Activated T-cell treated with anti-CD3 and anti-CD28 coated beads, Interleukin-2, amount 50 U/mL, for 24 hours (primary cell): ENCODE results near the gene CNTNAP2.

Source experiments
- DNase-seq: peaks from one replicate; pipeline ENCODE4 v3.0.0-alpha.2; 2020
- H3K27ac Mint-ChIP-seq: 2 replicates; pipeline ENCODE4 v1.8.0; 2020; ENCODE audit warnings: mild to moderate bottlenecking, mixed read lengths
- H3K27me3 Mint-ChIP-seq: 2 replicates; pipeline ENCODE4 v1.8.0; 2020; ENCODE audit warnings: mixed read lengths
- H3K36me3 Mint-ChIP-seq: 2 replicates; pipeline ENCODE4 v1.8.0; 2020; ENCODE audit warnings: low read depth, mixed read lengths
- H3K4me1 Mint-ChIP-seq: 2 replicates; pipeline ENCODE4 v1.8.0; 2020; ENCODE audit warnings: low read depth, mixed read lengths
- H3K4me3 Mint-ChIP-seq: 2 replicates; pipeline ENCODE4 v1.8.0; 2020; ENCODE audit warnings: mild to moderate bottlenecking, moderate library complexity, mixed read lengths
- H3K9me3 Mint-ChIP-seq: 2 replicates; pipeline ENCODE4 v1.8.0; 2020; ENCODE audit warnings: mixed read lengths

The CNTNAP2 gene

DNA sequence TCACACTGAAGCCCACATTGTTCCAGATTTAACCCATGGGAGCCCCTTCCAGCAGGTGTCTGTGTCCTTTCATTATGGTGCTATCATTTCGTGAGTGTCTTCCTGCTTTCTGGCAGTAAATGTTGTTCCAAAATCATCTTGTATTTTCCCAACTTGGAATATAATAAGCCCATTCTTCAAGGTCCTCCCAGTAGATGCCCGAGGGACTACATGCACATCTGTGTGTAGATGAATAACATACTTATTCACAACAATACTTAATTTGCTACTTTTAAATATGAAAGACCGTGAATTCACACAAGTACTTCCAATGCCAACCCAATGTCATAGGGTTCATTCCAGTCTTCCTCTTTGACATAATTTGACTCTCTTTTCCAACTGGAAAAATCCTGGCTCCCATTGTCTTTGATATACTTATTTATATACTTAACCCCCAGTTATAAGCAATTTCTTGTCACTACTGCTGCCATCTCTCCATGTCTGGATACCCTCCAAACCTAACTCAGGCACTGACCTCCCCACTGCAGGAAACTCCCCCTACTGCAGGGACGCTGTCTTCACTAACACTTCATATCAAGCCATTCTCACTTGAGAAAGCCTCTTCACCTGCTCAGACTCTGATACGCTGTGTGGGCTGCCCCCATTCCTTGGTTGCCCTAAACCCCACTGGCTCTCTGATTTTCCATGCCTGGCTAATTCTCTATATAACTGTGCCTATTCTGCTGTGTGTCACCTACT is 1119.2 kb downstream of the CNTNAP2 start:
- DNase-seq: no peak
- Mint-ChIP-seq H3K36me3 (no peaks in the 10 kb centered on the region), H3K27ac (no peak overlapping the region), H3K27me3 (no peaks in the 10 kb centered on the region), H3K4me1 (no peaks in the 10 kb centered on the region), H3K4me3 (no peak overlapping the region), H3K9me3 (peaks cover 11% of the 10 kb centered on the region)

DNA sequence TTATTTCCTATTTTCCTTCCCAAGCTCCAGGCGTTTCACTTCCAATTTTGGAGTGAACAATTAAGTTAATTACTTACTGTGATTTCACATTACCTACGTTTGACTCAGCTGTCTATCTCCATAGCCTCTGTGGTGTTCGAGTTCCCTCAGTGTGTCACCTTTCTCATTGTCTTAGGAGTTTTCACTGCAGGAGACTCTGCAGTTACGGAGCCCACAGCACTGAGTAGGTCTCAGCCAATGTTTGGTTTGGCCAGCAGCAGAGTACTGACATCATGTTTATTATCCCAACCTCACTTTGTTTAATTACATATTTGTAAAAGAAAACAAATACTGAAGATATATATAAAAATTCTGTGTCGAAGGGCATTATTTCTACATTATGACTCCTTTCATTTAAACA is 1123.9 kb downstream of the CNTNAP2 start:
- Mint-ChIP-seq H3K27ac (no peak overlapping the region), H3K9me3 (peaks cover 5% of the 10 kb centered on the region), H3K4me3 (no peak overlapping the region), H3K36me3 (no peaks in the 10 kb centered on the region), H3K4me1 (no peaks in the 10 kb centered on the region), H3K27me3 (no peaks in the 10 kb centered on the region)
- DNase-seq: no peak

DNA sequence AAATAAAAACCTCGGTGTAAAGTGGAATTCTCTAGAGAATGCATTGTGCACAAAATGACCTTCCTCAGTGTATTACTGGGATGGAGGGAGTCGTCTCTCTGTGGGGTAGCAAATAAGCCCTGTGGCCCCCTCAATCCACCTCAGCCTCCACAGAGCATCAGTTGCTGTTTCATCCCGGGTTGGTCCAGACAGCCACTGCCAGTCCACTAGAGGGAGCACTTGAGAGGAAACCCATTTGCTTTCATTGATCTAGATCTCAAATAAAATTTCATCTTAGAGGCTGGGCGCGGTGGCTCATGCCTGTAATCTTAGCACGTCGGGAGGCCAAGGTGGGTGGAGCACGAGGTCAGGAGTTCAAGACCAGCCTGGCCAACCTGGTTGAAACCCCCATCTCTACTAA is 1128.7 kb downstream of the CNTNAP2 start:
- H3K36me3 Mint-ChIP-seq: no peaks in the 10 kb centered on the region
- H3K27me3 Mint-ChIP-seq: no peaks in the 10 kb centered on the region
- H3K4me3 Mint-ChIP-seq: no peak overlapping the region
- H3K27ac Mint-ChIP-seq: no peak overlapping the region
- DNase-seq: no peak
- peaks cover 12% of the 10 kb centered on the region for H3K9me3 Mint-ChIP-seq
- no peaks in the 10 kb centered on the region for H3K4me1 Mint-ChIP-seq

DNA sequence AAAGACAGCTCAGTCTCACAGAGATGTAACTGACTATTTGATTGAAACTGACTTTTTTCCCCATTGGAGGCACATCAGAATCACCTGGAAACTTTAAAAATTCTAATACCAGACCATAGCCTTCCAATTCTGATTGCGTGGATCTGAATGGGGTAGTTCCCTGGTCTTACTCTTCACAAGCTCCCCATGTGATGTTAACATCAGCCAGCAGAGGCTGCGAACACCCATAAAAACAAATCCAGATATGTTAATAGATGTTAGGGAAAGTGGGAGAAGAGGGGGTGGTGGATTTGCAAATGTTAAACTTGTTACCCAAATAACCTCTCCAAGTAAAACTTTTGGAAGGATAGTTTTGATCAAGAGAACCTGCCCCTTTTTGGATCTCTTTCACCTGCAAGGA is 1133.4 kb downstream of the CNTNAP2 start:
- peaks cover 9% of the 10 kb centered on the region for H3K9me3 Mint-ChIP-seq
- no peak for DNase-seq
- no peaks in the 10 kb centered on the region for H3K27me3 Mint-ChIP-seq
- no peaks in the 10 kb centered on the region for H3K4me1 Mint-ChIP-seq
- H3K27ac Mint-ChIP-seq: no peak overlapping the region
- no peak overlapping the region for H3K4me3 Mint-ChIP-seq
- no peaks in the 10 kb centered on the region for H3K36me3 Mint-ChIP-seq

DNA sequence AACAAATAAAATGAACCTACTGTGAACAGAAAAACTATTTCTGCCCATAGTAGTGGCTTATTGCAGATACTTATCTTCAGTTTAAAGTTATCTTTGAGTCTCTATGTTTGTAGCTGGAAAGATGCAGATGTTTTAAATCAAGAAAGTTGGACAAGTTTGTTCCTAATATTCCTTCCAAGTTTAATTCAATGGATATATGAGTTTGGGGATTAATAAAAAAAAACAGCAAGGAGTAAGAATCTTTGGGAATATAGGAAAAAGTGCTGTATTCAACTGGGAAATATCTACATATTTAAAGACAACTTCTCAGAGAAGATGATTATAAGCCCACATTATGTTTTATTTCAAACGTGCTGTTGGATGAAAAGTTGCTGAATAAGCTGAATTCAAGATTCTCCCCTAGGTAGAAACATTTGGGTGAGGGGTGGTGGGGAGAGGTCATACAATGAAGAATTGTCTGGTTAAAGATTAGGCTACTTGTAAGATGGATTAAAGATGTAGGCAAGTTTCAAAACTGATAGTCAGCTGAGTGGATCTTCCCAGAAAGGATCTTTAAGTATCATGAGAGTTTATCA is 1135.2 kb downstream of the CNTNAP2 start:
- no peak for DNase-seq
- no peak overlapping the region for H3K4me3 Mint-ChIP-seq
- H3K36me3 Mint-ChIP-seq: no peaks in the 10 kb centered on the region
- H3K9me3 Mint-ChIP-seq: peaks cover 7% of the 10 kb centered on the region
- H3K4me1 Mint-ChIP-seq: no peaks in the 10 kb centered on the region
- H3K27me3 Mint-ChIP-seq: no peaks in the 10 kb centered on the region
- no peak overlapping the region for H3K27ac Mint-ChIP-seq

DNA sequence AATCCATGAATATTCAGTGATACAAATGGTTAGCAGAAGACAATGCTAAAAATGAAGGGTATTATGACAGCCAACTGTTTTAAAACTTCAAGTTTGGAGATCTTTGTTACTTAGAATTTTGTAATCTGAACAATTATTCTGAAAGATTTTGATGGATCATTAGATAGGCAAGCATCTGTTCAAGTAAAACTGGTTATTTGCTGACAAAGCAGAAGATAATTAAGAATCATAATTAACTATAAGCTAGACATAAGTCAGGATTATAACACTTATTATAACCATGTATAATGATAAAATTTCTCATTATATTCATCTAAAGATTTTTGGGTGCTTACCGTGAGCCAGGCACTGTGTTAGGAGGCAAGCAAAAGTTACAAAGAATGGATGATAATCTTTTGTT is 1145.1 kb downstream of the CNTNAP2 start:
- no peaks in the 10 kb centered on the region for H3K27me3 Mint-ChIP-seq
- no peaks in the 10 kb centered on the region for H3K4me1 Mint-ChIP-seq
- H3K4me3 Mint-ChIP-seq: no peak overlapping the region
- peaks cover 22% of the 10 kb centered on the region for H3K9me3 Mint-ChIP-seq
- H3K36me3 Mint-ChIP-seq: no peaks in the 10 kb centered on the region
- DNase-seq: no peak
- no peak overlapping the region for H3K27ac Mint-ChIP-seq

GRCh38 chr7:147265528-147265927 is 1148.9 kb downstream of the CNTNAP2 start:
- DNase-seq: no peak
- no peaks in the 10 kb centered on the region for H3K4me1 Mint-ChIP-seq
- H3K27me3 Mint-ChIP-seq: no peaks in the 10 kb centered on the region
- no peaks in the 10 kb centered on the region for H3K36me3 Mint-ChIP-seq
- H3K4me3 Mint-ChIP-seq: no peak overlapping the region
- no peak overlapping the region for H3K27ac Mint-ChIP-seq
- H3K9me3 Mint-ChIP-seq: peaks cover 9% of the 10 kb centered on the region

DNA sequence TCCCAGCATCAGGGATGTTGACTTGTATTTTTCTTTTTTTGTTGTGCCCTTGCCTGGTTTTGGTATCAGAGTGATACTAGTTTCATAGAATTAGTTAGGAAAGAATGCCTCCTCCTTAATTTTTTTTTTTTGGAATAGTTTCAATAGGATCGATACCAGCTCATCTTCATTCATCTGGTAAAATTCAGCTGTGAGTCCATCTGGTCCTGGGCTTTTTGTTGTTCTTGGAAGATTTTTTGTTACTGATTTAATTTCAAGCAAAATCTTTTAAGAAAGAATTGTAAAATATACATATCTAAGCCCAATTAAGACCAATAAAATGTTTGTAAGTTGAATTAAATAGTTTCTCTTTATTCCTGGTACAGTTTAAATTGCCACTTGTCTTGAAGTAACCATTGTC is 1159.5 kb downstream of the CNTNAP2 start:
- H3K4me3 Mint-ChIP-seq: no peak overlapping the region
- H3K9me3 Mint-ChIP-seq: peaks cover 23% of the 10 kb centered on the region
- no peaks in the 10 kb centered on the region for H3K4me1 Mint-ChIP-seq
- DNase-seq: no peak
- H3K27me3 Mint-ChIP-seq: no peaks in the 10 kb centered on the region
- no peak overlapping the region for H3K27ac Mint-ChIP-seq
- H3K36me3 Mint-ChIP-seq: no peaks in the 10 kb centered on the region

- Mint-ChIP-seq H3K27me3 (no peaks in the 10 kb centered on the region), H3K4me3 (no peak overlapping the region), H3K9me3 (peaks cover 23% of the 10 kb centered on the region), H3K36me3 (no peaks in the 10 kb centered on the region), H3K4me1 (no peaks in the 10 kb centered on the region), H3K27ac (no peak overlapping the region)
- DNase-seq: no peak
Observed at GRCh38 chr7:147276783-147277370, 1160.3 kb downstream of the CNTNAP2 start.

DNA sequence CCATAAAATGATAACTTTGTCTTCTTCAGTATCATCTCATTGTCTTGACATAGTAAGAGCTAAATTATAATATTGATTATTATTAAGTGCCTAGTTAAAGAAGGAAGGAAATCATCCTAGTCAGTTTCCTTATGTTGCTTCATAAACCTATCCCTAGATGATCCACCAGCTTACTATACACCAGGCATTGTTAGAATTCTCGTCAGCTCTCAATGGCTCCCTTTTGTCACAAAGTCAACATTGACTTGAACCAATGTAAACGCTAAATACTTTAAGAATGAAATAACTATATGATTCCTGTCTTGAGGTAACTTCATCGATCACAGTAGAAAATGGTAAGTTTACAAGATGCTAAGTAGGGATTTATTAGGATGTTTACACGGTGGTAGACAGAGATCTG is 1162.9 kb downstream of the CNTNAP2 start:
- DNase-seq: no peak
- H3K4me1 Mint-ChIP-seq: no peaks in the 10 kb centered on the region
- H3K27ac Mint-ChIP-seq: no peak overlapping the region
- H3K27me3 Mint-ChIP-seq: no peaks in the 10 kb centered on the region
- no peaks in the 10 kb centered on the region for H3K36me3 Mint-ChIP-seq
- H3K4me3 Mint-ChIP-seq: no peak overlapping the region
- peaks cover 14% of the 10 kb centered on the region for H3K9me3 Mint-ChIP-seq

GRCh38 chr7:147279964-147280374 is 1163.4 kb downstream of the CNTNAP2 start:
- peaks cover 13% of the 10 kb centered on the region for H3K9me3 Mint-ChIP-seq
- DNase-seq: no peak

DNA sequence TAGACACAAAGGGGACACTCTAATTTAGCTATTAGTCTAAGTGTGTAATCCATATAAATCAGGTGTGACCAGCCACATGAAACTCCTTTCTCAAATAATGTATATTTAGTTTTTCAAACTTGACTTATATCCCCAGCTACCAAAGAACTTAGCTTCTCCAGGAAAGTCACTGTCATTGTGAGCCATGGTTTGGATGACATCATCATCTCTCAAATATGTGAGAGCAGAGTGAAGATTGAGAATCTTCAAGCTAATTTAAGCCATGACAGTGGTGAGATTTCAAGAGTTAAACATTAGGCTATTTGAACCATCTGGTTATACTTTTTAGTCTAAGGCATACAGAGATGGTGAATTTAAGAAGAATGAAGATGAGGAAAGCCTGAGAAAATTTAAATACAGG is 1165.6 kb downstream of the CNTNAP2 start:
- no peaks in the 10 kb centered on the region for H3K4me1 Mint-ChIP-seq
- no peaks in the 10 kb centered on the region for H3K36me3 Mint-ChIP-seq
- DNase-seq: no peak
- H3K4me3 Mint-ChIP-seq: no peak overlapping the region
- H3K9me3 Mint-ChIP-seq: peaks cover 6% of the 10 kb centered on the region
- no peak overlapping the region for H3K27ac Mint-ChIP-seq
- no peaks in the 10 kb centered on the region for H3K27me3 Mint-ChIP-seq

More at GRCh38 chr7:147279964-147280374, 1163.4 kb downstream of the CNTNAP2 start:
- H3K4me1 Mint-ChIP-seq: no peaks in the 10 kb centered on the region
- no peak overlapping the region for H3K27ac Mint-ChIP-seq
- no peak overlapping the region for H3K4me3 Mint-ChIP-seq
- H3K36me3 Mint-ChIP-seq: no peaks in the 10 kb centered on the region
- no peaks in the 10 kb centered on the region for H3K27me3 Mint-ChIP-seq

DNA sequence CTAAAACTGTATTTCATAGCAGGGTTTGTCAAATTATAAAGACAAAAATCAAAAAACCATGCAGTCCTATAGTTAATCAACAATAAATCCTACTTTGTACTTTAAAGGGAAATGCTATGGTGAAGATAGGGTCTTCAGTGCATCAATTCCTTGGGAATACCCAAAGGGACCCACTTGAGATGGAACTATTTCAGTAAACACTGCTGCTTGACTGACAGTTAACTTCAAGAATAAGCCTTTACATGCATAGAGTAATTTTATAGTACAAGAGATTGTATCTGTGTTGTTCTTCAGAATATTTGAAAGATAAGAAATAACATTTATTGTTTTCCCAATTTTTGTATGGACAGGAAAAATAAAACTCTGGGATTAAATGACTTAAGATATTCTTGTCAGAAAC is 1179.6 kb downstream of the CNTNAP2 start:
- no peaks in the 10 kb centered on the region for H3K9me3 Mint-ChIP-seq
- no peaks in the 10 kb centered on the region for H3K4me1 Mint-ChIP-seq
- H3K36me3 Mint-ChIP-seq: no peaks in the 10 kb centered on the region
- H3K27ac Mint-ChIP-seq: no peak overlapping the region
- no peaks in the 10 kb centered on the region for H3K27me3 Mint-ChIP-seq
- no peak for DNase-seq
- no peak overlapping the region for H3K4me3 Mint-ChIP-seq

GRCh38 chr7:147296986-147297385 is 1180.4 kb downstream of the CNTNAP2 start:
- Mint-ChIP-seq H3K4me3 (no peak overlapping the region), H3K27me3 (no peaks in the 10 kb centered on the region), H3K9me3 (no peaks in the 10 kb centered on the region), H3K4me1 (no peaks in the 10 kb centered on the region), H3K27ac (no peak overlapping the region), H3K36me3 (no peaks in the 10 kb centered on the region)
- DNase-seq: no peak

GRCh38 chr7:147298611-147299043 is 1182.0 kb downstream of the CNTNAP2 start:
- Mint-ChIP-seq H3K27me3 (no peaks in the 10 kb centered on the region), H3K4me1 (no peaks in the 10 kb centered on the region), H3K36me3 (no peaks in the 10 kb centered on the region), H3K4me3 (no peak overlapping the region), H3K9me3 (no peaks in the 10 kb centered on the region), H3K27ac (no peak overlapping the region)
- no peak for DNase-seq
